Chondrocyte (in vitro differentiated cells): ENCODE data around the gene DENND1C. TPM values are rescaled to one million over a fixed set of nuclear protein-coding genes. Genes with fewer than 3 reads are reported as not detected.
"Not testable (repeated sequence)": the region's sequence is repeated elsewhere in the genome, so short reads cannot be mapped to it uniquely, and the experiment has no call there.

Experiments
- DNase-seq: peaks from one replicate; pipeline ENCODE4 v3.0.0; 2021; ENCODE audit warnings: mixed read lengths, low spot score
- H3K27ac Mint-ChIP-seq: one replicate; pipeline ENCODE4 v1.8.0; 2021; ENCODE audit warnings: mild to moderate bottlenecking, moderate library complexity, mixed read lengths; ENCODE audit not compliant: unreplicated experiment
- H3K27me3 Mint-ChIP-seq: 2 replicates; pipeline ENCODE4 v1.8.0; 2021; ENCODE audit warnings: low read depth, mixed read lengths
- H3K36me3 Mint-ChIP-seq: 2 replicates; pipeline ENCODE4 v1.8.0; 2021; ENCODE audit warnings: low read depth, mixed read lengths
- H3K4me1 Mint-ChIP-seq: 2 replicates; pipeline ENCODE4 v1.8.0; 2021; ENCODE audit warnings: low read depth, mild to moderate bottlenecking, mixed read lengths
- H3K4me3 Mint-ChIP-seq: one replicate; pipeline ENCODE4 v1.8.0; 2021; ENCODE audit warnings: mild to moderate bottlenecking, moderate library complexity, mixed read lengths; ENCODE audit not compliant: unreplicated experiment
- H3K9me3 Mint-ChIP-seq: 2 replicates; pipeline ENCODE4 v1.8.0; 2021; ENCODE audit warnings: low read depth, mixed read lengths
- total RNA-seq: library from RNA; stranded (reverse); gene quantifications from 3 replicates; pipeline ENCODE4 v1.2.1, GENCODE V29; 2021
- TF ChIP-seq, protein P1 (sequence below): fragments of 200-600 bp; sonication (generic); IDR thresholded peaks from 2 replicates; pipeline ENCODE4 v1.5.0; 2021; ENCODE audit warnings: antibody characterized with exemption, mild to moderate bottlenecking, moderate library complexity

Gene DENND1C
- total RNA-seq, 1 donor from 2014 or later, result not detected

- Mint-ChIP-seq H3K9me3 (no peaks in the 10 kb centered on the region), H3K4me1 (no peaks in the 10 kb centered on the region), H3K27ac (no peak overlapping the region), H3K27me3 (no peaks in the 10 kb centered on the region), H3K4me3 (no peak overlapping the region), H3K36me3 (peaks cover 4% of the 10 kb centered on the region)
- TF ChIP-seq, protein P1, sequence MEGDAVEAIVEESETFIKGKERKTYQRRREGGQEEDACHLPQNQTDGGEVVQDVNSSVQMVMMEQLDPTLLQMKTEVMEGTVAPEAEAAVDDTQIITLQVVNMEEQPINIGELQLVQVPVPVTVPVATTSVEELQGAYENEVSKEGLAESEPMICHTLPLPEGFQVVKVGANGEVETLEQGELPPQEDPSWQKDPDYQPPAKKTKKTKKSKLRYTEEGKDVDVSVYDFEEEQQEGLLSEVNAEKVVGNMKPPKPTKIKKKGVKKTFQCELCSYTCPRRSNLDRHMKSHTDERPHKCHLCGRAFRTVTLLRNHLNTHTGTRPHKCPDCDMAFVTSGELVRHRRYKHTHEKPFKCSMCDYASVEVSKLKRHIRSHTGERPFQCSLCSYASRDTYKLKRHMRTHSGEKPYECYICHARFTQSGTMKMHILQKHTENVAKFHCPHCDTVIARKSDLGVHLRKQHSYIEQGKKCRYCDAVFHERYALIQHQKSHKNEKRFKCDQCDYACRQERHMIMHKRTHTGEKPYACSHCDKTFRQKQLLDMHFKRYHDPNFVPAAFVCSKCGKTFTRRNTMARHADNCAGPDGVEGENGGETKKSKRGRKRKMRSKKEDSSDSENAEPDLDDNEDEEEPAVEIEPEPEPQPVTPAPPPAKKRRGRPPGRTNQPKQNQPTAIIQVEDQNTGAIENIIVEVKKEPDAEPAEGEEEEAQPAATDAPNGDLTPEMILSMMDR, result no peak
- no peak for DNase-seq
Measured at GRCh38 chr19:6439743-6440142, 41.8 kb downstream of the DENND1C start.

- peaks cover 2% of the 10 kb centered on the region for H3K27me3 Mint-ChIP-seq
- no peaks in the 10 kb centered on the region for H3K36me3 Mint-ChIP-seq
- H3K9me3 Mint-ChIP-seq, result no peaks in the 10 kb centered on the region
- TF ChIP-seq, protein P1, result no peak
- no peaks in the 10 kb centered on the region for H3K4me1 Mint-ChIP-seq
- no peak within 1 kb of the TSS for H3K4me3 Mint-ChIP-seq
- DNase-seq, result no peak
- no peak within 1 kb of the TSS for H3K27ac Mint-ChIP-seq
Measured at GRCh38 chr19:6433663-6434062, 47.9 kb downstream of the DENND1C start, which contains the start of gene SLC25A41. Gene SLC25A41 (minus strand): TSS chr19:6433763. CDS start chr19:6433693, 70 bp downstream.

GRCh38 chr19:6433165-6433564, 48.4 kb downstream of the DENND1C start:
- H3K36me3 Mint-ChIP-seq, result no peaks in the 10 kb centered on the region
- peaks cover 2% of the 10 kb centered on the region for H3K27me3 Mint-ChIP-seq
- no peaks in the 10 kb centered on the region for H3K4me1 Mint-ChIP-seq
- no peak for DNase-seq
- H3K9me3 Mint-ChIP-seq, result no peaks in the 10 kb centered on the region
- no peak overlapping the region for H3K4me3 Mint-ChIP-seq
- TF ChIP-seq, protein P1, result no peak
- H3K27ac Mint-ChIP-seq, result no peak overlapping the region

DNA sequence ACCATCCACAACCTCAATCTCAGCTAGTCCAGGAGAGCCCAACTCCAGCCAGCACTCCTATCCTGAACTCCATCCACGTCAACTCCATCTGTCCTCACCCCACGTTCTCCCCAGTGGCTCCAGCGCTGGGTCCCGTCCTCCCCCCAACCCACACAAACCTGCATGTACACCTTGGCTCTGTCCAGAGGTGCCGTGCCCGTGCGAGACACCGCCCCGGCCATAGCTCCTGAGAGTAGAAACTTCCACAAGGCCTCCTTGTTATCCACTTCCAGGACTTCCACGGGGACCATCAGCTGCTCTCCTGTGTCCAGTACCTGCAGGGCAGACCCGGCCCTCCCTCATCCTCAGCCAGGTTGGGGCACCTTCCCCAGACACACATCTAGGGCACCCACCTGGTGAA, 49.7 kb downstream of the DENND1C start:
- Mint-ChIP-seq H3K27ac (no peak overlapping the region), H3K9me3 (no peaks in the 10 kb centered on the region), H3K4me3 (no peak overlapping the region), H3K36me3 (no peaks in the 10 kb centered on the region), H3K27me3 (peaks cover 2% of the 10 kb centered on the region), H3K4me1 (no peaks in the 10 kb centered on the region)
- DNase-seq, result no peak
- TF ChIP-seq, protein P1, result no peak

- TF ChIP-seq, protein P1, result no peak
- no peaks in the 10 kb centered on the region for H3K36me3 Mint-ChIP-seq
- H3K9me3 Mint-ChIP-seq, result no peaks in the 10 kb centered on the region
- no peak overlapping the region for H3K4me3 Mint-ChIP-seq
- no peak overlapping the region for H3K27ac Mint-ChIP-seq
- H3K27me3 Mint-ChIP-seq, result peaks cover 2% of the 10 kb centered on the region
- no peak for DNase-seq
- peaks cover 7% of the 10 kb centered on the region for H3K4me1 Mint-ChIP-seq
Measured at GRCh38 chr19:6429419-6430221, 52.0 kb downstream of the DENND1C start.

DNA sequence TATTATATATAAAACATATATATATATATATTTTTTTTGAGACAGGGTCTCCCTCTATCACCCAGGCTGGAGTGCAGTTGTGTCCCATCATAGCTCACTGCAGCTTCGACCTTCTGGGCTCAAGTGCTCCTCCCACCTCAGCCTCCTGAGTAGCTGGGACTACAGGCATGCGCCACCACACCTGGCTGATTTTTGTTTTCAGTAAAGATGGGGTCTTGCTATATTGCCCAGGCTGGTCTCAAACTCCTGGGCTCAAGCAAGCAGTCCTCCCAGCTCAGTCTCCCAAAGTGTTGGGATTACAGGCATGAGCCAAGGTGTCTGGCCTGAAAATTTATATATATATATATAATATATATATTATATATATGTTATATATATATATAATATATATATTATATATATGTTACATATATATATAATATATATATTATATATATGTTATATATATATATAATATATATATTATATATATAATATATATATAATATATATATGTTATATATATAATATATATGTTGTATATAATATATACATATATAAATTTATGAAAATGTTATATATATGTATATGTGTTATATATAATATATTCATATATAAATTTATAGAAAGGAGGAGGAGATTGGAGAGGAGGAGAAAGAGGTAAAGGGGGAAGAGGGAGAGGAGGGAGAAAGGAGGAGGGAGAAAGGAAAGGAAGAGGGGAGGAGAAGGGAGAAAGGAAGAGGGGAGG, 52.7 kb downstream of the DENND1C start:
- H3K27me3 Mint-ChIP-seq, DNase-seq, H3K36me3 Mint-ChIP-seq, H3K4me1 Mint-ChIP-seq, H3K27ac Mint-ChIP-seq, H3K9me3 Mint-ChIP-seq, H3K4me3 Mint-ChIP-seq: not testable (repeated sequence)
